HL-60 (cell line): Measurements from ENCODE around the gene ODR4.
A peak's percentile ranks its signal among the peaks of the same experiment; 100 is the strongest.
"Not testable (repeated sequence)": the region's sequence is repeated elsewhere in the genome, so short reads cannot be mapped to it uniquely, and the experiment has no call there.

Source experiments
- DNase-seq, 2 experiments: peaks; one replicate each; pipeline ENCODE4 v3.0.0-alpha.2; 2010 to 2020; ENCODE audit warnings: low read depth in 1 of 2, low spot score in 1 of 2
- H3K27ac ChIP-seq: fragments of 250-450 bp; sonication (Bioruptor Pico); replicated peaks from 2 replicates; pipeline ENCODE4 v1.5.1; 2020; ENCODE audit warnings: mild to moderate bottlenecking, moderate library complexity
- H3K27me3 ChIP-seq: fragments of 250-450 bp; sonication (Bioruptor Pico); 2 replicates; pipeline ENCODE4 v1.5.1; 2021; ENCODE audit warnings: mild to moderate bottlenecking, moderate library complexity; ENCODE audit not compliant: insufficient read depth, poor library complexity, severe bottlenecking
- H3K4me3 ChIP-seq: replicated peaks from 2 replicates; pipeline ENCODE4 v1.5.1; 2011; ENCODE audit warnings: mild to moderate bottlenecking, control low read depth, low read length; ENCODE audit not compliant: insufficient read depth
- GABPA ChIP-seq: IDR thresholded peaks from 2 replicates; pipeline ENCODE4 v1.6.1; 2012; ENCODE audit warnings: low read depth
- POLR2AphosphoS5 ChIP-seq: IDR thresholded peaks from 2 replicates; pipeline ENCODE4 v1.6.1; 2012; ENCODE audit warnings: low read depth
- SPI1 ChIP-seq: IDR thresholded peaks from 2 replicates; pipeline ENCODE4 v1.6.1; 2012; ENCODE audit warnings: low read depth, mild to moderate bottlenecking, borderline replicate concordance
- TF ChIP-seq, protein P1 (sequence below): IDR thresholded peaks from one replicate; pipeline ENCODE4 v1.5.1; 2011; ENCODE audit warnings: low read length, control low read depth, inconsistent platforms; ENCODE audit not compliant: insufficient read depth
- TF ChIP-seq, protein P2 (sequence below): IDR thresholded peaks from 2 replicates; pipeline ENCODE4 v1.6.1; 2012; ENCODE audit warnings: low read depth; ENCODE audit not compliant: insufficient replicate concordance

ODR4 gene

DNA sequence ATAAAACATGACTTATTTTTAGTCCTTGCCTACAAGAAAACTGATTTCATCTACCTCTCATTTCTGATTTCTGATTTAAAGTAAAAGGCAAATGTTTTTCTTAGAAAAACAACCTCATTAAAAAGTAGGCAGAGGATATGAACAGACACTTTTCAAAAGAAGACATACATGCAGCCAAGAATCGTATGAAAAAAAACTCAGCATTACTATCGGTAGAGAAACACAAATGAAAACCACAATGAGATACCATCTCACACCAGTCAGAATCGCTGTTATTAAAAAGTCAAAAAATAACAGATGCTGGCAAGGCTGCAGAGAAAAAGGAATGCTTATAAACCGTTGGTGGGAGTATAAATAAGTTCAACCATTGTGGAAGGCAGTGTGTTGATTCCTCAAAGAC lies 16.2 kb downstream of the ODR4 start:
- Histone ChIP-seq H3K4me3 (no peak overlapping the region), H3K27me3 (no peaks in the 10 kb centered on the region), H3K27ac (no peak overlapping the region)
- DNase-seq: no peak
- TF ChIP-seq, protein P1, sequence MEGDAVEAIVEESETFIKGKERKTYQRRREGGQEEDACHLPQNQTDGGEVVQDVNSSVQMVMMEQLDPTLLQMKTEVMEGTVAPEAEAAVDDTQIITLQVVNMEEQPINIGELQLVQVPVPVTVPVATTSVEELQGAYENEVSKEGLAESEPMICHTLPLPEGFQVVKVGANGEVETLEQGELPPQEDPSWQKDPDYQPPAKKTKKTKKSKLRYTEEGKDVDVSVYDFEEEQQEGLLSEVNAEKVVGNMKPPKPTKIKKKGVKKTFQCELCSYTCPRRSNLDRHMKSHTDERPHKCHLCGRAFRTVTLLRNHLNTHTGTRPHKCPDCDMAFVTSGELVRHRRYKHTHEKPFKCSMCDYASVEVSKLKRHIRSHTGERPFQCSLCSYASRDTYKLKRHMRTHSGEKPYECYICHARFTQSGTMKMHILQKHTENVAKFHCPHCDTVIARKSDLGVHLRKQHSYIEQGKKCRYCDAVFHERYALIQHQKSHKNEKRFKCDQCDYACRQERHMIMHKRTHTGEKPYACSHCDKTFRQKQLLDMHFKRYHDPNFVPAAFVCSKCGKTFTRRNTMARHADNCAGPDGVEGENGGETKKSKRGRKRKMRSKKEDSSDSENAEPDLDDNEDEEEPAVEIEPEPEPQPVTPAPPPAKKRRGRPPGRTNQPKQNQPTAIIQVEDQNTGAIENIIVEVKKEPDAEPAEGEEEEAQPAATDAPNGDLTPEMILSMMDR: no peak
- TF ChIP-seq SPI1 (no peak), POLR2AphosphoS5 (no peak), GABPA (no peak)
- TF ChIP-seq, protein P2, sequence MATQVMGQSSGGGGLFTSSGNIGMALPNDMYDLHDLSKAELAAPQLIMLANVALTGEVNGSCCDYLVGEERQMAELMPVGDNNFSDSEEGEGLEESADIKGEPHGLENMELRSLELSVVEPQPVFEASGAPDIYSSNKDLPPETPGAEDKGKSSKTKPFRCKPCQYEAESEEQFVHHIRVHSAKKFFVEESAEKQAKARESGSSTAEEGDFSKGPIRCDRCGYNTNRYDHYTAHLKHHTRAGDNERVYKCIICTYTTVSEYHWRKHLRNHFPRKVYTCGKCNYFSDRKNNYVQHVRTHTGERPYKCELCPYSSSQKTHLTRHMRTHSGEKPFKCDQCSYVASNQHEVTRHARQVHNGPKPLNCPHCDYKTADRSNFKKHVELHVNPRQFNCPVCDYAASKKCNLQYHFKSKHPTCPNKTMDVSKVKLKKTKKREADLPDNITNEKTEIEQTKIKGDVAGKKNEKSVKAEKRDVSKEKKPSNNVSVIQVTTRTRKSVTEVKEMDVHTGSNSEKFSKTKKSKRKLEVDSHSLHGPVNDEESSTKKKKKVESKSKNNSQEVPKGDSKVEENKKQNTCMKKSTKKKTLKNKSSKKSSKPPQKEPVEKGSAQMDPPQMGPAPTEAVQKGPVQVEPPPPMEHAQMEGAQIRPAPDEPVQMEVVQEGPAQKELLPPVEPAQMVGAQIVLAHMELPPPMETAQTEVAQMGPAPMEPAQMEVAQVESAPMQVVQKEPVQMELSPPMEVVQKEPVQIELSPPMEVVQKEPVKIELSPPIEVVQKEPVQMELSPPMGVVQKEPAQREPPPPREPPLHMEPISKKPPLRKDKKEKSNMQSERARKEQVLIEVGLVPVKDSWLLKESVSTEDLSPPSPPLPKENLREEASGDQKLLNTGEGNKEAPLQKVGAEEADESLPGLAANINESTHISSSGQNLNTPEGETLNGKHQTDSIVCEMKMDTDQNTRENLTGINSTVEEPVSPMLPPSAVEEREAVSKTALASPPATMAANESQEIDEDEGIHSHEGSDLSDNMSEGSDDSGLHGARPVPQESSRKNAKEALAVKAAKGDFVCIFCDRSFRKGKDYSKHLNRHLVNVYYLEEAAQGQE: no peak

DNA sequence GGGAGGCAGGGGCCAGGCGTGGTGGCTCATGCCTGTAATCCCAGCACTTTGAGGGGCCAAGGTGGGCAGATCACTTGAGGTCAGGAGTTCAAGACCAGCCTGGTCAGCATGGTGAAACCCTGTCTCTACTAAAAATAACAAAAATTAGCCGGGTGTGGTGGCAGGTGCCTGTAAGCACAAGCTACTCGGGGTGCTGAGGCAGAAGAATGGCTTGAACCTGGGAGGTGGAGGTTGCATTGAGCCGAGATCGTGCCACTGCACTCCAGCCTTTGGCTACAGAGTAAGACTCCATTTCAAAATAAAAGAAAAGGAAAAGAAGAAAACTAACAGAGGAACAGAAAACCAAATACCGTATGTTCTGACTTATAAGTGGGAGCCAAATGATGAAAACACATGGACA lies 17.1 kb downstream of the ODR4 start:
- H3K4me3 ChIP-seq, DNase-seq, H3K27me3 ChIP-seq, H3K27ac ChIP-seq: not testable (repeated sequence)

DNA sequence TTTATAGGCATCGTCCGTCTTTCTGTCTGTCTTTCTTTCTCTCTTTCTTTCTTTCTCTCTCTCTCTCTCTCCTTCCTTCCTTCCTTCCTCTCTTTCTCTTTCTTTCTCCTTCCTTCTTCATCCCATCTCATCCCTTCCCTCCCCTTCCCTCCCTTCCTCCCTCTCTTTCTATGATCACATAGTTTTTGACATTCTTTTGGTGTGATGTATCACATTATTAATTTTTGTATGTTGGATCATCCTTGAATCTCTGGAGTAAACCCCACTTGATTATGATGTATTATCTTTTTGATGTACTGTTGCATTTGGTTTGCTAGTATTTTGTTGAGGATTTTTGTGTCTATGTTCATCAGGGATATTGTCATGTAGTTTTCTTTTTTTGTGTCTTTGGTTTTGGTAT lies 25.8 kb downstream of the ODR4 start:
- DNase-seq, H3K27ac ChIP-seq, H3K4me3 ChIP-seq, H3K27me3 ChIP-seq: not testable (repeated sequence)

DNA sequence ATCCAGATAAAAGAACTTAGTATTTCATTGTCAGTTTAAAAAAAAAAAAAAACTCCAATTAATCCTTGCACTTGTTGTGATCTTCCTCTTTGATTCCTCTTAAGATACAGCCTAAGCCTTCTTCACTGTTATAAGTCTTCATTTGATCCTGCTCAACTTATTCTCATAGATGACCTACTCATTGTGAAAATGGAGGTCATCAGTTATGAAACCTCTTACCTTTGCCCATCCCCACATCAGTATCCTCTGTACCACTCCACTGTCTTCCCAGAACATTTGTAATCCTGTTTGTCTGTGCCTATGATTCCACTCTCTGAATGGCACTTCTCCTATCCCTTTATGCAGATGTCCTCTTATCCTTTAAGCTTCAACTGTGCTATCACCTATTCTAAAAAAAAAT lies 28.0 kb downstream of the ODR4 start:
- Histone ChIP-seq H3K27ac (no peak overlapping the region), H3K4me3 (no peak overlapping the region), H3K27me3 (no peaks in the 10 kb centered on the region)
- TF ChIP-seq POLR2AphosphoS5 (no peak), GABPA (no peak), SPI1 (no peak)
- TF ChIP-seq, protein P1: no peak
- TF ChIP-seq, protein P2: no peak
- DNase-seq: no peak

DNA sequence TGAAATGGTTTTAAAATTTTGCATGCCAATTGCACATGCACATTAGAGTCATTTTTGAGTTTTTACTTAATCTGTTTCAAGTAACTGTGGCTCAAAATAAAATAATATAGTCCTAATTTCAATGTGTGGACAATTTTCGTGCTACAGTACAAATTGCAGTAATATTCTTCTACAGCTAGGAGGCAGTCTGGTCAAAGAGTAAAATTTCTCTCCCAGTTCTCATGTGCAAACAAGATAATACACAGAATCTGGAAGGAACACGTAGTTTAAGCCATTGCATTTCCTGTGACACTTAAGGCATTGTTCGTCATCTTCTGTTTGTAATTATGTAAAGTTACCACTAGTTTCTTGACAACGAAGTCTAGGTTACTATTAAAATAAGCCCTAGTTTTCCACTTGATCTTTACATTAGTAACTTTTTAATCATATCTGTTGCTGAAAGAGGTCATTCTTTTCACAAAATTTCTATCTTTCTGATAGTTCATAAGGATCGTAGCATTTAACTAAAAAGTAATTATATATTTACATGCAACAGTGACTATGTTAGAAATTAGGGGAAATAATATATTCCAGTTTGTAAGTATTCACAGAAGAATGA lies 28.9 kb downstream of the ODR4 start:
- Histone ChIP-seq H3K4me3 (no peak overlapping the region), H3K27ac (no peak overlapping the region), H3K27me3 (no peaks in the 10 kb centered on the region)
- DNase-seq: peak; percentile 18 to 35
- TF ChIP-seq POLR2AphosphoS5 (no peak), SPI1 (no peak), GABPA (0 out of 2 replicates have a peak, but pooled peaks have one; percentile 7)
- TF ChIP-seq, protein P1: peak; percentile 52
